Measurements from ENCODE around the gene PAM.

PAM gene

GRCh38 chr5:102807878-102808502, 52.9 kb downstream of the PAM start:
- no peak for TF ChIP-seq CTCF (IDR thresholded peaks at IDR 0.05)

- no peak for TF ChIP-seq CTCF (IDR thresholded peaks at IDR 0.05)
Measured at GRCh38 chr5:102809033-102809432, 53.9 kb downstream of the PAM start.

- TF ChIP-seq CTCF (IDR thresholded peaks at IDR 0.05): no peak
Measured at GRCh38 chr5:102811972-102812371, 56.9 kb downstream of the PAM start.

GRCh38 chr5:102813740-102814139, 58.6 kb downstream of the PAM start:
- no peak for TF ChIP-seq CTCF (IDR thresholded peaks at IDR 0.05)

- no peak for TF ChIP-seq CTCF (IDR thresholded peaks at IDR 0.05)
Measured at GRCh38 chr5:102815084-102815483, 60.0 kb downstream of the PAM start.

- TF ChIP-seq CTCF (IDR thresholded peaks at IDR 0.05): no peak
Measured at GRCh38 chr5:102815540-102816332, 60.6 kb downstream of the PAM start.

GRCh38 chr5:102818345-102818744, 63.2 kb downstream of the PAM start:
- TF ChIP-seq CTCF (IDR thresholded peaks at IDR 0.05): no peak

Data from LNCAP (cell line).